Omental fat pad (tissue), 4 donors: ENCODE measurements around the gene AKAP6. TPM values are rescaled to one million over a fixed set of nuclear protein-coding genes. Genes with fewer than 3 reads are reported as not detected.
A peak's percentile ranks its signal among the peaks of the same experiment; 100 is the strongest.

Experiments
- ATAC-seq: fragments of 150-250 bp; one replicate; pipeline ENCODE4 v1.9.1; 2016; ENCODE audit warnings: mild to moderate bottlenecking, moderate library complexity; ENCODE audit not compliant: low FRiP score
- DNase-seq: peaks from one replicate; pipeline ENCODE4 v3.0.0-alpha.2; 2019; ENCODE audit warnings: low spot score
- CTCF ChIP-seq, 3 donors: fragments of 450-650 bp; IDR thresholded peaks; one replicate each; pipeline ENCODE4 v1.5.1; 2016 to 2017; ENCODE audit warnings: antibody characterized with exemption in 3 of 3, mild to moderate bottlenecking in 3 of 3, moderate library complexity in 2 of 3
- total RNA-seq, 4 donors: library from RNA; depleted of rRNA; stranded (reverse); fragments of >200 nt; gene quantifications; one replicate each; pipeline ENCODE4 v1.1.0, GENCODE V29; 2016

The AKAP6 gene
- total RNA-seq, 4 donors from 2014 or later: 3.3 to 8.7 (median 5.2) TPM

GRCh38 chr14:32509632-32510187 lies 180.6 kb downstream of the AKAP6 start:
- no peak for TF ChIP-seq CTCF (IDR thresholded peaks at IDR 0.05)
- DNase-seq (no peak), ATAC-seq (peak; percentile 86)

DNA sequence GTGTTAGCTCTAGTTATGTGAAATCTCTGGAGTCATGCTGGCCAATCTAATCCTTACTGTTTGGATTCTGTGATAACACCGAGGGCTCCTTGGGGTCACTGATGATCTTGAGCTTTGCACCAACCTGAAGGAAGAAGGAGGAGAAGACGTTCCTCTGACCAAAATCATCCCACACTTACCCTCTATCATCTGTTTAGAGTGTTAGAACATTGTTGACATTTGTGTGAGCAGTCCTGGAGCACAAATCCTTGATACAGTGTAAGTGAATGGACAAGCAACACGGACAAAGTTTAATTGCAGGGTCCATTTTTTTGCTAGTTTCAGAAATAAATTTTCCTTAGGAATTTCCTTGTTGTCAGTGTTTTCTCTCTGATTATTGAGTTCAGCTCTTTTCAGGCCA lies 181.7 kb downstream of the AKAP6 start:
- DNase-seq (no peak), ATAC-seq (no peak)
- TF ChIP-seq CTCF (IDR thresholded peaks at IDR 0.05): no peak

GRCh38 chr14:32512348-32512747 lies 183.2 kb downstream of the AKAP6 start:
- DNase-seq (no peak), ATAC-seq (no peak)
- TF ChIP-seq CTCF (IDR thresholded peaks at IDR 0.05): no peak

DNA sequence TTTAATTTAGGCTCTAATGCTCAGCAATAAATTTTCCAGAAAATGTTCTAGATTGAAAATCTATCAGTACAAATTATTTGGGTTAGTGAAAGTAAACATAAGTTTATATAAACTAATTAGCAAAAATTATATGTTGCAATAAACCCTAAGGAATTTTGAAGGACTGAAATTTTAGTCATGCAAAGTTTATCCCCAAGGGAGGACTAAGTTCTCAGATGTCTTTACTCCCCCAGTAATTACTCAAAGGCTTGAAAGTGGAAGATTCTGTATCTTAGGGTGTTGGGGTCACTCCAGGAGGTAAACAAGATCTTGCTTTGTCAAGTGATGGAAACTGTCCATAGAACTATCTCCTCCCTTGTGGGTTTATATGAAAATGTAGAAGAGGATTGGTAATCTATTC lies 183.7 kb downstream of the AKAP6 start:
- no peak for DNase-seq
- ATAC-seq: no peak
- no peak for TF ChIP-seq CTCF (IDR thresholded peaks at IDR 0.05)

DNA sequence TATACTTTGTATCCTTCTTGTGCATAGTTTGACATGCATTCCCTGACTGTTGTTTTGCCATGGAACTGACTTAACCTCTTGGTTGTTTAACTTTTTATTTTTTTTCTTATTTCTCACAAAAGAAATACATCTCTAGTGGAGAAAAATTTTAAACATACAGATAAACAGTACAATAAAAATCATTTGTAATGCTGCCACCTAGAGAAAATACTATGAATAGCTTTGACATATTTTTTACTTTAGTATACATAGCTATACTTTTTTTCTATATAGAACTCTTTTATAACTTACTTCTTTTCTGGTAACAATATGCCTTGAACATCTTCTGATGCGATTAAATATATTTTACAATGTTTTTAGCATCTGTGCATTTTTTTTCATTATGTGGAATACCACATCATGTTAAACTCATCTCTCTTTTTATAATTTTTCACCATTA lies 184.5 kb downstream of the AKAP6 start:
- no peak for TF ChIP-seq CTCF (IDR thresholded peaks at IDR 0.05)
- ATAC-seq (no peak), DNase-seq (no peak)

- DNase-seq (no peak), ATAC-seq (no peak)
- no peak for TF ChIP-seq CTCF (IDR thresholded peaks at IDR 0.05)
These were observed 185.1 kb downstream of the AKAP6 start for GRCh38 chr14:32514236-32514635.

- TF ChIP-seq CTCF (IDR thresholded peaks at IDR 0.05): no peak
- no peak for ATAC-seq
These were observed 185.6 kb downstream of the AKAP6 start for GRCh38 chr14:32514681-32515080.

More at GRCh38 chr14:32514681-32515080, 185.6 kb downstream of the AKAP6 start:
- no peak for DNase-seq
